GM13976 (cell line): ENCODE data around the gene FAM83D.

Experiments used
- DNase-seq: peaks from one replicate; pipeline ENCODE4 v3.0.0; 2012; ENCODE audit warnings: low spot score
- in situ Hi-C: fragments of 300-500 bp; cut with MboI; formaldehyde crosslinking; loops from one replicate; pipeline ENCODE4 v1.12.0; 2022; ENCODE audit warnings: low sequenced_read_pairs, mixed read lengths, inconsistent platforms; ENCODE audit not compliant: unreplicated experiment
- TF ChIP-seq, protein P1 (sequence below): IDR thresholded peaks from 2 replicates; pipeline ENCODE4 v1.5.1; 2012; ENCODE audit warnings: borderline replicate concordance, mild to moderate bottlenecking; ENCODE audit not compliant: insufficient read depth; ENCODE audit errors: extremely low read depth, missing control alignments, control extremely low read depth

Gene FAM83D

DNA sequence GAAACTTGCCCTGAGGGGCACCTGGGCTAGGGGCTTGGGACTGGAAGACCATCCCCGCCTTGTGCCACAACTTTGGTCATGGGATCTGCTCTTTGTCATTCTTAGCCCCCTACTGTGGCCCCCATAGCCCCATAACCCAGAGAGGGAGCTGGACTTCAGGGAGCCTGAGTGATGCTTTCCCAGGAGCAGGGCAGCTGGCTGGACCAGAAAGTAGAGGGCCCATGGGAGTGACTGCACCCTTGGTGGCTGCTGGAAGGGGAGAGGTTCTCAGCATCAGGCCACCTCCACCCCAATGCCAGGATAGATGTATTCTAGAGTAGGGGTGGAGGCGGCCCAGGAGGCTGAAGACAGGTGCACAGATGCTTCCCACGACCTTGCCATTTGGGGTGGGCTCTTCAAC is 5.8 kb upstream of the FAM83D start:
- DNase-seq, result no peak
- in situ Hi-C loops, result loop anchor here (10.0 kb wide), 1 partner anchor 124 kb away; no protein-coding TSS in a partner anchor
- TF ChIP-seq, protein P1, sequence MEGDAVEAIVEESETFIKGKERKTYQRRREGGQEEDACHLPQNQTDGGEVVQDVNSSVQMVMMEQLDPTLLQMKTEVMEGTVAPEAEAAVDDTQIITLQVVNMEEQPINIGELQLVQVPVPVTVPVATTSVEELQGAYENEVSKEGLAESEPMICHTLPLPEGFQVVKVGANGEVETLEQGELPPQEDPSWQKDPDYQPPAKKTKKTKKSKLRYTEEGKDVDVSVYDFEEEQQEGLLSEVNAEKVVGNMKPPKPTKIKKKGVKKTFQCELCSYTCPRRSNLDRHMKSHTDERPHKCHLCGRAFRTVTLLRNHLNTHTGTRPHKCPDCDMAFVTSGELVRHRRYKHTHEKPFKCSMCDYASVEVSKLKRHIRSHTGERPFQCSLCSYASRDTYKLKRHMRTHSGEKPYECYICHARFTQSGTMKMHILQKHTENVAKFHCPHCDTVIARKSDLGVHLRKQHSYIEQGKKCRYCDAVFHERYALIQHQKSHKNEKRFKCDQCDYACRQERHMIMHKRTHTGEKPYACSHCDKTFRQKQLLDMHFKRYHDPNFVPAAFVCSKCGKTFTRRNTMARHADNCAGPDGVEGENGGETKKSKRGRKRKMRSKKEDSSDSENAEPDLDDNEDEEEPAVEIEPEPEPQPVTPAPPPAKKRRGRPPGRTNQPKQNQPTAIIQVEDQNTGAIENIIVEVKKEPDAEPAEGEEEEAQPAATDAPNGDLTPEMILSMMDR, result no peak

DNA sequence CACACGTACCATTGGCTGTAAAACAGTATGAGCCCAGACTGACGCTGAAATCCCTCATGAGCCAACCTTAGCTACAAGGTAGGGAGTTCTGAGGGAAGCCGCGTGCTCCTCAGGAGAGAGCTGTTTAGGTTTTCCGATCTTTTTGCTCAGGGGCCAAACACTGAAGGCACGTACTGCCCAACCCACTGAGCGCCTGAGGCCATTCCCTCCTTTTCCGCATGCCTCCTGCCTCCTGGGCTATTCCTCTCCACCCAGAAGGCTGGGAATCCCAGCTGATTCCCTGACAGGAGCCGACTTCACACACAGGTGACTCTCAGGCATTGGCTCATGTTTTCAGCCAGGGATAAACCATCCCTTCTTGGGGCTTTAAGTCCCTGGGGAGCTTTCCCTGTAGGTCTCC is 5.4 kb upstream of the FAM83D start:
- no peak for DNase-seq
- in situ Hi-C loops, result loop anchor here (10.0 kb wide), 1 partner anchor 124 kb away; no protein-coding TSS in a partner anchor
- TF ChIP-seq, protein P1, result no peak

DNA sequence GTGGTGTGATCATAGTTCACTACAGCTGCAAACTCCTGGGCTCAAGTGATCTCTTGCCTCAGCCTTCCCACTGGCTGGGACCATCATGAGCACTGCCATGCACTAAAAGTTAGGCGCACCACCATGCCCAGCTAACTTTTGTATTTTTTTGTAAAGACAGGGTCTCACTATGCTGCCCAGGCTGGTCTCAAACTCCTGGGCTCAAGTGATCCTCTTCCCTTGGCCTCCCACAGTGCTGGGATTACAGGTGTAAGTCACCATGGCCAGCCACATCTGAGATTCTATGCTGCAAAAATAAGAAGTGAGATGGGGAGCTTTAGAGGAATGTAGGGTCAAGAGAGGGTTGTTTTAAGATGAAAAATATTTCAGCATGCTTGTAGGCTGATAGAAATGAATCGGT is 1.5 kb upstream of the FAM83D start:
- in situ Hi-C loops, result loop anchor here (10.0 kb wide), 1 partner anchor 120 kb away; no protein-coding TSS in a partner anchor
- DNase-seq, result no peak
- TF ChIP-seq, protein P1, result no peak

DNA sequence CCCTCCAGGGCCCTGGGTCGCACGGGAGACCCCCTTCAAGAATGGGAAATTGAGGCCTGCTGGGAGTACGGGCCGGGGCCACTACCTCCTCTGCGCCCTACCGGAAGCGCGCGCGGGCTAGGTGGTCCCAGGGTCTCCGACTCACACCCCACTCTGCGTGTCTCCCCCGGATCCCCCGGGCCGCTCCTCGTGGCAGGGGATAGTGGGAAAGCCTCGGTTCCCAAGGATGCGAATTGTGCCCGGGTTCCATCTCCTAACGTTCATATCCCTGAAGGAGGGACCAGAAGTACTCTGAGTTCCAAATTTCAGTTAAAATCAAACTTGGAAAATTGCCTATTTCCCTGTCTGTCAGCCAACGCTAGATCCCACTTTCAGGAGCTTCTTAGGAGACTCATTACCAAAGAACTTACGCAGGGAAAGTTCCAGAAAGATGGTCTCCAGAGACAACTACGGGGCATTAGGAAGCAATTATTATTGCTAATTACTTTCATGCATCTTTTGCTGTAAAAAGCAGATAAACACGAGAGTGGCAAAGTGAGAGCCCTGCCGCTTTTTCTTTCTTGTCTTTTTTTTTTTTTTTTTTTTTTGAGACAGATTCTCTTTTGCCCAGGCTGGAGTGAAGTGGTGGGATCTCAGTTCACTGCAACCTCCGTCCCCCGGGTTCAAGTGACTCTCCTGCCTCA is 858 bp downstream of the FAM83D start:
- in situ Hi-C loops, result loop anchor here (10.0 kb wide), 1 partner anchor 118 kb away; no protein-coding TSS in a partner anchor
- TF ChIP-seq, protein P1, result no peak
- no peak for DNase-seq

DNA sequence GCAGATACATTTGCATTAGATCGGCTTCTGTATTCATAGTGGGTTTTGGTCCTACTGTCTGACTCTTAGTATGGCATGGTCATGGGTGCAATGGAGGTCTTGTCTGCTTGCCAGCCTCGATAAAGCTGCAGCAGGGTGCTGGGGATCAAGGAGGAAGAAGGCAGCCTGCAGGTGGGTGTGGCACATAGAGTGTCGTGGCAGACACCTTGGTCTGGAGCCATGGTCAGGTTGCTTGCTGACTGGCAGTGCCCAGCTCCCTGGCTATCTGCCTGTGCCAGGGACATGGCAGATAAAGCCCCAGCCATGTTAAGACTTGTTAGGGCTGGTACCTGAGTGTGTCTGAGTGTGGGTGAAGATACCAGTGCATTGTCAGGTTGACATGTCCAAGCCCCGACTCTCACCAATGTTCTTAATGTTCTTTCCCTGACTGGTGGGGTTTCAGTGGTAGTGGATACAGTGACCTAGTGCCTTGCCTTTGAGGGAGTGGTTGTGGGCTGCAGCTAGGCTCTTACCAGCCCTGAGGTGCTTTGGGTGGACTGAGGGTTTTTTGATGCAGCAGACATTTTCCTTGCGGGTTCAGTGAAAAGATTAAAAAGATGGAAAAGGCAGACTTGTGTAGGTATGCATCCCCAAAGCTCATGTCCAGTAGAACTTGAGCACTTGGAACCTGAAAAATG is 1.8 kb downstream of the FAM83D start:
- TF ChIP-seq, protein P1, result no peak
- DNase-seq, result no peak
- in situ Hi-C loops, result loop anchor here (10.0 kb wide), 1 partner anchor 117 kb away; no protein-coding TSS in a partner anchor

DNA sequence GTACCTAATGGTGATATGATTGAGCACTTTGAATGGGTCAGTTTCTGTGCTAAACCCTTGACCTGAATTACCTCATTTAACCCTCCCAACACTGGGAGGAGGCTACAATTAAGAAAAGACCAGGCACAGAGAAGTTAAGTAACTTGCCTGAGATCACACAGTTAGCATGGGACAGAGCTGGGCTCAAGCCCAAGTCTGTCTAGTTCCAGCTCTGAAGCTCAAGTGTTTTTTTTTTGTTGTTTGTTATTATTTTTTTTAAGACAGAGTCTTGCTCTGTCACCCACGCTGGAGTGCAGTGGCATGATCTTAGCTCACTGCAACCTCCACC is 4.0 kb downstream of the FAM83D start:
- TF ChIP-seq, protein P1, result no peak
- no peak for DNase-seq
- in situ Hi-C loops, result no loop called here
